Lower leg skin (tissue), 3 donors: ENCODE measurements around the gene PA2G4.

Experiments used
- POLR2A ChIP-seq, 2 donors: fragments of 450-650 bp; IDR thresholded peaks; one replicate each; pipeline ENCODE4 v1.6.1; 2016 to 2017; ENCODE audit warnings: antibody characterized with exemption in 2 of 2, mild to moderate bottlenecking in 1 of 2, moderate library complexity in 1 of 2
- TF ChIP-seq, protein P1 (sequence below), 3 donors: fragments of 450-650 bp; IDR thresholded peaks; one replicate each; pipeline ENCODE4 v1.5.1; 2016; ENCODE audit warnings: antibody characterized with exemption in 3 of 3, mild to moderate bottlenecking in 3 of 3, moderate library complexity in 2 of 3

DNA sequence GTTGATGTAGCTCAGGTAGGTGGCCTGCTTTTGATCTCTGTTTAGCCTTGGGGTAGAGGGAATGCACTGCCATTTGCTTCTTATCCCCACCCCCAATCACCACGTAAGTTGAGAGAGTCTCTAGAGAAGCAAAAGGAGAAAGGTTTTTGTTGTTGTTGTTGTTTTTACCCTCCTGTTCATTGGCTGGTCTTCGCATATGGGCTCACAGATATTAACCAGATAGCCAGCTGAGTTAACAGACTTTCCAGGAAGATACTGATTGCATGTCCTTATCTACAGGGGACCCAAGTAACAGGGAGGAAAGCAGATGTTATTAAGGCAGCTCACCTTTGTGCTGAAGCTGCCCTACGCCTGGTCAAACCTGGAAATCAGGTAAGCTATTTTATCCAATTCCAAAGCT, 2.9 kb downstream of the PA2G4 start:
- TF ChIP-seq POLR2A (IDR thresholded peaks at IDR 0.05) = no peak
- TF ChIP-seq, protein P1, sequence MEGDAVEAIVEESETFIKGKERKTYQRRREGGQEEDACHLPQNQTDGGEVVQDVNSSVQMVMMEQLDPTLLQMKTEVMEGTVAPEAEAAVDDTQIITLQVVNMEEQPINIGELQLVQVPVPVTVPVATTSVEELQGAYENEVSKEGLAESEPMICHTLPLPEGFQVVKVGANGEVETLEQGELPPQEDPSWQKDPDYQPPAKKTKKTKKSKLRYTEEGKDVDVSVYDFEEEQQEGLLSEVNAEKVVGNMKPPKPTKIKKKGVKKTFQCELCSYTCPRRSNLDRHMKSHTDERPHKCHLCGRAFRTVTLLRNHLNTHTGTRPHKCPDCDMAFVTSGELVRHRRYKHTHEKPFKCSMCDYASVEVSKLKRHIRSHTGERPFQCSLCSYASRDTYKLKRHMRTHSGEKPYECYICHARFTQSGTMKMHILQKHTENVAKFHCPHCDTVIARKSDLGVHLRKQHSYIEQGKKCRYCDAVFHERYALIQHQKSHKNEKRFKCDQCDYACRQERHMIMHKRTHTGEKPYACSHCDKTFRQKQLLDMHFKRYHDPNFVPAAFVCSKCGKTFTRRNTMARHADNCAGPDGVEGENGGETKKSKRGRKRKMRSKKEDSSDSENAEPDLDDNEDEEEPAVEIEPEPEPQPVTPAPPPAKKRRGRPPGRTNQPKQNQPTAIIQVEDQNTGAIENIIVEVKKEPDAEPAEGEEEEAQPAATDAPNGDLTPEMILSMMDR (IDR thresholded peaks at IDR 0.05) = no peak
